ENCODE measurements around the gene ZNF169.

DNA sequence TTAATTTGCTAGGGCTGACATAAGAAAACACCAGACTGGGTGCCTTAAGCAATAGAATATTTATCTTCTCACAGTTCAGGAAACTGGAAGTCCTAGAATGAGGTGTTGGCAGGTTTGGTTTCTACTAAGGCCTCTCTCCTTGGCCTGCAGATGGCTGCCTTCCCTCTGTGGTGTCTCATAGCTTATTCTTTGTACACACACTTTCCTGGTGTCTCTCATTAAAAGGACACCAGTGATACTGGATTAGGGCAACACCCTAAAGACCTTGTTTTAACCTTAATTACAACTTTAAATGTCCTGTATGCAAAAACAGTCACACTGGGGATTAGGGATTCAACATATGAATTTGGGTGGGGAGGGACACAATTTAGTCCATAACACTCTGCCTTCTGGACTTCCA lies 44.2 kb downstream of the ZNF169 start:
- TF ChIP-seq, protein P1, sequence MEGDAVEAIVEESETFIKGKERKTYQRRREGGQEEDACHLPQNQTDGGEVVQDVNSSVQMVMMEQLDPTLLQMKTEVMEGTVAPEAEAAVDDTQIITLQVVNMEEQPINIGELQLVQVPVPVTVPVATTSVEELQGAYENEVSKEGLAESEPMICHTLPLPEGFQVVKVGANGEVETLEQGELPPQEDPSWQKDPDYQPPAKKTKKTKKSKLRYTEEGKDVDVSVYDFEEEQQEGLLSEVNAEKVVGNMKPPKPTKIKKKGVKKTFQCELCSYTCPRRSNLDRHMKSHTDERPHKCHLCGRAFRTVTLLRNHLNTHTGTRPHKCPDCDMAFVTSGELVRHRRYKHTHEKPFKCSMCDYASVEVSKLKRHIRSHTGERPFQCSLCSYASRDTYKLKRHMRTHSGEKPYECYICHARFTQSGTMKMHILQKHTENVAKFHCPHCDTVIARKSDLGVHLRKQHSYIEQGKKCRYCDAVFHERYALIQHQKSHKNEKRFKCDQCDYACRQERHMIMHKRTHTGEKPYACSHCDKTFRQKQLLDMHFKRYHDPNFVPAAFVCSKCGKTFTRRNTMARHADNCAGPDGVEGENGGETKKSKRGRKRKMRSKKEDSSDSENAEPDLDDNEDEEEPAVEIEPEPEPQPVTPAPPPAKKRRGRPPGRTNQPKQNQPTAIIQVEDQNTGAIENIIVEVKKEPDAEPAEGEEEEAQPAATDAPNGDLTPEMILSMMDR (IDR thresholded peaks at IDR 0.05), result no peak
- TF ChIP-seq, protein P2, sequence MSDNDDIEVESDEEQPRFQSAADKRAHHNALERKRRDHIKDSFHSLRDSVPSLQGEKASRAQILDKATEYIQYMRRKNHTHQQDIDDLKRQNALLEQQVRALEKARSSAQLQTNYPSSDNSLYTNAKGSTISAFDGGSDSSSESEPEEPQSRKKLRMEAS (CRISPR knock-in tag; IDR thresholded peaks at IDR 0.05), result no peak
- TF ChIP-seq GRHL2 (CRISPR knock-in tag; IDR thresholded peaks at IDR 0.05; ENCODE audit: insufficient replicate concordance, severe bottlenecking), result no peak
- TF ChIP-seq ZNF396 (CRISPR knock-in tag; IDR thresholded peaks at IDR 0.05; ENCODE audit: borderline replicate concordance), result no peak
- no peak for TF ChIP-seq CREB1 (CRISPR knock-in tag; IDR thresholded peaks at IDR 0.05)
- no peak for TF ChIP-seq ZNF232 (CRISPR knock-in tag; IDR thresholded peaks at IDR 0.05)
- TF ChIP-seq, protein P3, sequence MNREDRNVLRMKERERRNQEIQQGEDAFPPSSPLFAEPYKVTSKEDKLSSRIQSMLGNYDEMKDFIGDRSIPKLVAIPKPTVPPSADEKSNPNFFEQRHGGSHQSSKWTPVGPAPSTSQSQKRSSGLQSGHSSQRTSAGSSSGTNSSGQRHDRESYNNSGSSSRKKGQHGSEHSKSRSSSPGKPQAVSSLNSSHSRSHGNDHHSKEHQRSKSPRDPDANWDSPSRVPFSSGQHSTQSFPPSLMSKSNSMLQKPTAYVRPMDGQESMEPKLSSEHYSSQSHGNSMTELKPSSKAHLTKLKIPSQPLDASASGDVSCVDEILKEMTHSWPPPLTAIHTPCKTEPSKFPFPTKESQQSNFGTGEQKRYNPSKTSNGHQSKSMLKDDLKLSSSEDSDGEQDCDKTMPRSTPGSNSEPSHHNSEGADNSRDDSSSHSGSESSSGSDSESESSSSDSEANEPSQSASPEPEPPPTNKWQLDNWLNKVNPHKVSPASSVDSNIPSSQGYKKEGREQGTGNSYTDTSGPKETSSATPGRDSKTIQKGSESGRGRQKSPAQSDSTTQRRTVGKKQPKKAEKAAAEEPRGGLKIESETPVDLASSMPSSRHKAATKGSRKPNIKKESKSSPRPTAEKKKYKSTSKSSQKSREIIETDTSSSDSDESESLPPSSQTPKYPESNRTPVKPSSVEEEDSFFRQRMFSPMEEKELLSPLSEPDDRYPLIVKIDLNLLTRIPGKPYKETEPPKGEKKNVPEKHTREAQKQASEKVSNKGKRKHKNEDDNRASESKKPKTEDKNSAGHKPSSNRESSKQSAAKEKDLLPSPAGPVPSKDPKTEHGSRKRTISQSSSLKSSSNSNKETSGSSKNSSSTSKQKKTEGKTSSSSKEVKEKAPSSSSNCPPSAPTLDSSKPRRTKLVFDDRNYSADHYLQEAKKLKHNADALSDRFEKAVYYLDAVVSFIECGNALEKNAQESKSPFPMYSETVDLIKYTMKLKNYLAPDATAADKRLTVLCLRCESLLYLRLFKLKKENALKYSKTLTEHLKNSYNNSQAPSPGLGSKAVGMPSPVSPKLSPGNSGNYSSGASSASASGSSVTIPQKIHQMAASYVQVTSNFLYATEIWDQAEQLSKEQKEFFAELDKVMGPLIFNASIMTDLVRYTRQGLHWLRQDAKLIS (CRISPR knock-in tag; IDR thresholded peaks at IDR 0.05; ENCODE audit: borderline replicate concordance), result no peak
- TF ChIP-seq HMGA2 (CRISPR knock-in tag; IDR thresholded peaks at IDR 0.05), result no peak
- TF ChIP-seq, protein P4, sequence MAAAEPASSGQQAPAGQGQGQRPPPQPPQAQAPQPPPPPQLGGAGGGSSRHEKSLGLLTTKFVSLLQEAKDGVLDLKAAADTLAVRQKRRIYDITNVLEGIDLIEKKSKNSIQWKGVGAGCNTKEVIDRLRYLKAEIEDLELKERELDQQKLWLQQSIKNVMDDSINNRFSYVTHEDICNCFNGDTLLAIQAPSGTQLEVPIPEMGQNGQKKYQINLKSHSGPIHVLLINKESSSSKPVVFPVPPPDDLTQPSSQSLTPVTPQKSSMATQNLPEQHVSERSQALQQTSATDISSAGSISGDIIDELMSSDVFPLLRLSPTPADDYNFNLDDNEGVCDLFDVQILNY (CRISPR knock-in tag; IDR thresholded peaks at IDR 0.05), result no peak
- TF ChIP-seq, protein P5, sequence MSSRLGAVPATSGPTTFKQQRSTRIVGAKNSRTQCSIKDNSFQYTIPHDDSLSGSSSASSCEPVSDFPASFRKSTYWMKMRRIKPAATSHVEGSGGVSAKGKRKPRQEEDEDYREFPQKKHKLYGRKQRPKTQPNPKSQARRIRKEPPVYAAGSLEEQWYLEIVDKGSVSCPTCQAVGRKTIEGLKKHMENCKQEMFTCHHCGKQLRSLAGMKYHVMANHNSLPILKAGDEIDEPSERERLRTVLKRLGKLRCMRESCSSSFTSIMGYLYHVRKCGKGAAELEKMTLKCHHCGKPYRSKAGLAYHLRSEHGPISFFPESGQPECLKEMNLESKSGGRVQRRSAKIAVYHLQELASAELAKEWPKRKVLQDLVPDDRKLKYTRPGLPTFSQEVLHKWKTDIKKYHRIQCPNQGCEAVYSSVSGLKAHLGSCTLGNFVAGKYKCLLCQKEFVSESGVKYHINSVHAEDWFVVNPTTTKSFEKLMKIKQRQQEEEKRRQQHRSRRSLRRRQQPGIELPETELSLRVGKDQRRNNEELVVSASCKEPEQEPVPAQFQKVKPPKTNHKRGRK (CRISPR knock-in tag; IDR thresholded peaks at IDR 0.05; ENCODE audit: borderline replicate concordance), result no peak
- no peak for TF ChIP-seq ZNF121 (CRISPR knock-in tag; IDR thresholded peaks at IDR 0.05)
- no peak for TF ChIP-seq ZNF423 (CRISPR knock-in tag; IDR thresholded peaks at IDR 0.05)
- TF ChIP-seq FOXK1 (CRISPR knock-in tag; IDR thresholded peaks at IDR 0.05), result no peak
- TF ChIP-seq, protein P6, sequence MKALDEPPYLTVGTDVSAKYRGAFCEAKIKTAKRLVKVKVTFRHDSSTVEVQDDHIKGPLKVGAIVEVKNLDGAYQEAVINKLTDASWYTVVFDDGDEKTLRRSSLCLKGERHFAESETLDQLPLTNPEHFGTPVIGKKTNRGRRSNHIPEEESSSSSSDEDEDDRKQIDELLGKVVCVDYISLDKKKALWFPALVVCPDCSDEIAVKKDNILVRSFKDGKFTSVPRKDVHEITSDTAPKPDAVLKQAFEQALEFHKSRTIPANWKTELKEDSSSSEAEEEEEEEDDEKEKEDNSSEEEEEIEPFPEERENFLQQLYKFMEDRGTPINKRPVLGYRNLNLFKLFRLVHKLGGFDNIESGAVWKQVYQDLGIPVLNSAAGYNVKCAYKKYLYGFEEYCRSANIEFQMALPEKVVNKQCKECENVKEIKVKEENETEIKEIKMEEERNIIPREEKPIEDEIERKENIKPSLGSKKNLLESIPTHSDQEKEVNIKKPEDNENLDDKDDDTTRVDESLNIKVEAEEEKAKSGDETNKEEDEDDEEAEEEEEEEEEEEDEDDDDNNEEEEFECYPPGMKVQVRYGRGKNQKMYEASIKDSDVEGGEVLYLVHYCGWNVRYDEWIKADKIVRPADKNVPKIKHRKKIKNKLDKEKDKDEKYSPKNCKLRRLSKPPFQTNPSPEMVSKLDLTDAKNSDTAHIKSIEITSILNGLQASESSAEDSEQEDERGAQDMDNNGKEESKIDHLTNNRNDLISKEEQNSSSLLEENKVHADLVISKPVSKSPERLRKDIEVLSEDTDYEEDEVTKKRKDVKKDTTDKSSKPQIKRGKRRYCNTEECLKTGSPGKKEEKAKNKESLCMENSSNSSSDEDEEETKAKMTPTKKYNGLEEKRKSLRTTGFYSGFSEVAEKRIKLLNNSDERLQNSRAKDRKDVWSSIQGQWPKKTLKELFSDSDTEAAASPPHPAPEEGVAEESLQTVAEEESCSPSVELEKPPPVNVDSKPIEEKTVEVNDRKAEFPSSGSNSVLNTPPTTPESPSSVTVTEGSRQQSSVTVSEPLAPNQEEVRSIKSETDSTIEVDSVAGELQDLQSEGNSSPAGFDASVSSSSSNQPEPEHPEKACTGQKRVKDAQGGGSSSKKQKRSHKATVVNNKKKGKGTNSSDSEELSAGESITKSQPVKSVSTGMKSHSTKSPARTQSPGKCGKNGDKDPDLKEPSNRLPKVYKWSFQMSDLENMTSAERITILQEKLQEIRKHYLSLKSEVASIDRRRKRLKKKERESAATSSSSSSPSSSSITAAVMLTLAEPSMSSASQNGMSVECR (CRISPR knock-in tag; IDR thresholded peaks at IDR 0.05; ENCODE audit: borderline replicate concordance), result no peak

All from WTC11 (cell line).